ENCODE measurements around the gene ME3.

Gene ME3

DNA sequence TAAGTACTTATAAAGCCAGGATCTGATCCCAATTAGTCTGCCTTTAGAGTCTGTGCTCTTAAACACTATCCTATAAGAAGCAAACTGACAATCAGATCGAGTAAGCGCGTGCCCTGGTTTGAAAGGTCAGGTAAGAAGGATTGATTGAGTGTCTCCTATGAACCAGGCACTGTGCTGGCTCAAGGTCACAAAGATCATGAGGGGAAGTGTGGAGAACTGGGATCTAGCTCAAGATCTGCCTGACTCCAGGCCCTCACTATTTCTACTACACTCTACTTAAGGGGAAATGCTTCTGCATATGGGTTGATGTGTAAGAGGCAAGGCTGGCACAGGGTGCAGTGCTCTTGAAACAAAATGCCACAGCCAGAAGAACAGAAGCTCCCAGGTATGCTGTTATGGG lies 77.0 kb downstream of the ME3 start:
- DNase-seq = no peak
- in situ Hi-C loops (cut with MboI; ENCODE audit: low pct_unique_long_range_greater_than_20kb, low sequenced_read_pairs) = no loop called here

GRCh38 chr11:86594746-86595145 lies 77.7 kb downstream of the ME3 start:
- in situ Hi-C loops (cut with MboI; ENCODE audit: low pct_unique_long_range_greater_than_20kb, low sequenced_read_pairs) = no loop called here
- no peak for DNase-seq

DNA sequence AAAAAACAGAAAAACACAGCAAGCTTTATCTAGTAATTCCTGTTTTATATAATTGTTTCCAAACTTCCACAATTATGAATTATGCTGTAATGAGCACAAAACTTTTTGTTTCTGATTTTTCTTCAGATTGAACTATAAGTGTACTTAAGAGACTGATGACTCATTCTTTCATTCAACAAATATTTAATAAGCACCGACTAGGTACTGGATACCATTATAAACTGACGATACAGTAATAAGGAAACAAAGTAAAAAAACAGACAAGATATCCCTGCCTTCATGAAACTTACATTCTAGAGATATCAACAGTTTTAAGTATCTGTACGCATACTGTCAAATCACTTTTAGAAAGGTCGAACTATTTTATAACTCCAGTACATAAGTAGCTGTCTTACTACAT lies 78.6 kb downstream of the ME3 start:
- DNase-seq = no peak
- in situ Hi-C loops (cut with MboI; ENCODE audit: low pct_unique_long_range_greater_than_20kb, low sequenced_read_pairs) = no loop called here

- in situ Hi-C loops (cut with MboI; ENCODE audit: low pct_unique_long_range_greater_than_20kb, low sequenced_read_pairs) = no loop called here
Measured at GRCh38 chr11:86592659-86593451, 79.6 kb downstream of the ME3 start.

GRCh38 chr11:86592047-86592591 lies 80.3 kb downstream of the ME3 start:
- DNase-seq = no peak
- in situ Hi-C loops (cut with MboI; ENCODE audit: low pct_unique_long_range_greater_than_20kb, low sequenced_read_pairs) = no loop called here

More at GRCh38 chr11:86592659-86593451, 79.6 kb downstream of the ME3 start:
- peak; percentile 77 for DNase-seq

DNA sequence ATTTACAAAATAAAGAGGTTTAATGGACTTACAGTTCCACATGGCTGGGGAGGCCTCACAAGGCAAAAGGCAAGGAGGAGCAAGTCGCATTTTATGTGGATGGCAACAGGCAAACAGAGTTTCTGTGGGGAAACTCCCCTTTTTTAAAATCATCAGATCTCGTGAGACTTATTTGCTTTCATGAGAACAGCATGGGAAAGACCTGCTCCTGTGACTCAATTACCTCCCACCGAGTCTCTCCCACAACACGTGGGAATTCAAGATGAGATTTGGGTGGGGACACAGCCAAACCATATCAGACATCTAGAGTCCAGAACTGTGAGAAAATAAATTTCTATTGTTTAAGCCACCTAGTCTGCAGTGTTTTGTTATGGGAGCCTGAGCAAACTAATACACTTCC lies 80.8 kb downstream of the ME3 start:
- in situ Hi-C loops (cut with MboI; ENCODE audit: low pct_unique_long_range_greater_than_20kb, low sequenced_read_pairs) = no loop called here
- DNase-seq = no peak

- no peak for DNase-seq
- in situ Hi-C loops (cut with MboI; ENCODE audit: low pct_unique_long_range_greater_than_20kb, low sequenced_read_pairs) = no loop called here
Measured at GRCh38 chr11:86589856-86590589, 82.4 kb downstream of the ME3 start.

DNA sequence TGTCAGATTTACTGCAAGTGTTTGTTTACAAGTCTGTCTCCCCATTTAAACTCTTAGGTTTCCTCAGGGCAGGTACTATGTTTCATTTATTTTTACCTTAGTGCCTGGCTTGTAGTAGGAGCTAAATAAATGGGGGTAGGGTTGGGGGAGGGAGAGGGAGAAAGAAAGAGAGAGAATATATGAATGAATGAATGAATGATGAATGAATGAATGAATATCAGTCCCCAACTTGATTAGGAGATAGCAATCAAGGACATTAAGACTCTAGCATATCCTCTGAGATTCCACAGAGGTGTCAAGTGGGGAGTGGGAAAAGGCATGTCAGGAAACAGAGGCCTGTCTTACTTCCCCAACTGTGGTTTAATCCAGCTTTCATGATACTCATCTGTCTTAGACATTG lies 83.2 kb downstream of the ME3 start:
- in situ Hi-C loops (cut with MboI; ENCODE audit: low pct_unique_long_range_greater_than_20kb, low sequenced_read_pairs) = no loop called here
- DNase-seq = no peak

GRCh38 chr11:86588566-86589090 lies 83.8 kb downstream of the ME3 start:
- in situ Hi-C loops (cut with MboI; ENCODE audit: low pct_unique_long_range_greater_than_20kb, low sequenced_read_pairs) = no loop called here
- DNase-seq = no peak

GRCh38 chr11:86587264-86588193 lies 84.9 kb downstream of the ME3 start:
- DNase-seq = no peak

DNA sequence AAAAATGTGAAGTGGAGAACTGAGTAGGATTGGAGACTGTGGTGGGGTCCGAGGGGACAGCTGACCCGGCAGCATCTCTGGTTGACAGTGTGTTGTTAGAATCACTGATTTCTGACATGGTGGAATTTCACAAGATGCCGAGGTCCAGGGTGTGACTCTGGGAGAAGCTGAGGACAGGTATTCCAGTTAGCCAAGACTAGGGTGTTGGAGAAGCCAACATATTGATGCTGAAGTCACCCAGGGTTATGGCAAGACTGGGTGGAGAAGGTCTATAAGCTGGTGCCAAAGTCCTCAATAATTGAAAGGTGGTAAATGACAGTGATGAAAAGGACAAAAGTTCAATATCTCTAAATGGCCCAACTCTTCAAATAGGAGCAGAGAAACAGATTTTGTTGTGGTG lies 86.1 kb downstream of the ME3 start:
- in situ Hi-C loops (cut with MboI; ENCODE audit: low pct_unique_long_range_greater_than_20kb, low sequenced_read_pairs) = no loop called here
- no peak for DNase-seq

More at GRCh38 chr11:86587264-86588193, 84.9 kb downstream of the ME3 start:
- in situ Hi-C loops (cut with MboI; ENCODE audit: low pct_unique_long_range_greater_than_20kb, low sequenced_read_pairs) = no loop called here

GRCh38 chr11:86582898-86583297 lies 89.5 kb downstream of the ME3 start:
- DNase-seq = no peak
- in situ Hi-C loops (cut with MboI; ENCODE audit: low pct_unique_long_range_greater_than_20kb, low sequenced_read_pairs) = no loop called here

GRCh38 chr11:86580535-86580934 lies 91.9 kb downstream of the ME3 start:
- no peak for DNase-seq
- in situ Hi-C loops (cut with MboI; ENCODE audit: low pct_unique_long_range_greater_than_20kb, low sequenced_read_pairs) = no loop called here

- DNase-seq = no peak
- in situ Hi-C loops (cut with MboI; ENCODE audit: low pct_unique_long_range_greater_than_20kb, low sequenced_read_pairs) = no loop called here
Measured at GRCh38 chr11:86579406-86579731, 93.0 kb downstream of the ME3 start.

- no peak for DNase-seq
- in situ Hi-C loops (cut with MboI; ENCODE audit: low pct_unique_long_range_greater_than_20kb, low sequenced_read_pairs) = no loop called here
Measured at GRCh38 chr11:86578727-86579405, 93.5 kb downstream of the ME3 start.

- in situ Hi-C loops (cut with MboI; ENCODE audit: low pct_unique_long_range_greater_than_20kb, low sequenced_read_pairs) = no loop called here
- DNase-seq = no peak
Measured at GRCh38 chr11:86577644-86578636, 94.5 kb downstream of the ME3 start.

- no peak for DNase-seq
- in situ Hi-C loops (cut with MboI; ENCODE audit: low pct_unique_long_range_greater_than_20kb, low sequenced_read_pairs) = no loop called here
Measured at GRCh38 chr11:86576946-86577624, 95.3 kb downstream of the ME3 start.

Measured in KBM-7 (cell line).